GM19395 (cell line): ENCODE data around the gene PCGF3.
"Not testable (repeated sequence)": the region's sequence is repeated elsewhere in the genome, so short reads cannot be mapped to it uniquely, and the experiment has no call there.

ENCODE experiments used
- ATAC-seq: cut with Tn5 transposase; IDR thresholded peaks from one replicate; pipeline ENCODE4 v1.9.1; 2021; ENCODE audit warnings: mild to moderate bottlenecking, moderate library complexity; ENCODE audit not compliant: unreplicated experiment

The PCGF3 gene

DNA sequence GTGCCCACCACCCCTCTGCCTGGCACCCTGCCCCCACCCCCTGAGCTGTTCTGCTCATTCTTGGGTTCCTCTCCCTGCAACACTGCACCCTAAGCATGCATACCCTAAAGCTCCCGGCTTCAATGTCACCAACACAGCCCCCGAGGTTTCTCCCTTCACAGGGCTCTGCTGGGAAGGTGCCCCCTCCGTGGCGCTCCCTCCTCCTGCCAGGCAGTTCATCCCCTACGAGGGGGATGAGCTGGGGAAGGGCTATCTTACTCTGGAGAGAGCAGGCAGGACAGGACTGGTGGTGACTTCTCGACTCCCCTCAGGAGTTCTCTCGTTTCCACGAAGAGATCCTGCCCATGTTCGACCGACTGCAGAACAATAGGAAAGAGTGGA is 38.1 kb upstream of the PCGF3 start:
- ATAC-seq = no peak

DNA sequence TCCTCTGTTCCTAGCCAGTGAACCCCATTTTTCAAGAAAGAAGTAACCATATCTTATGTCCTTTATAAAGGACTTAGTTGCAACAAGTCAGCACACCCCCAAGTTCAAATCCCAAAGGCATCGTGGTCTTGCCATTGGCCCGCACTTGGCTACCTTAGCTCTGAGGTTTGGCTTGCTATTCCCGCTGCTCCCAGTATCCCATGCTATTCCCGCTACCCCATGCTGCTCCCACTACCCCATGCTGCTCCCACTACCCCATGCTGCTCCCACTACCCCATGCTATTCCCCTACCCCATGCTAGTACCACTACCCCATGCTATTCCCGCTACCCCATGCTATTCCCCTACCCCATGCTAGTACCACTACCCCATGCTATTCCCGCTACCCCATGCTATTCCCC is 37.4 kb upstream of the PCGF3 start:
- not testable (repeated sequence) for ATAC-seq

DNA sequence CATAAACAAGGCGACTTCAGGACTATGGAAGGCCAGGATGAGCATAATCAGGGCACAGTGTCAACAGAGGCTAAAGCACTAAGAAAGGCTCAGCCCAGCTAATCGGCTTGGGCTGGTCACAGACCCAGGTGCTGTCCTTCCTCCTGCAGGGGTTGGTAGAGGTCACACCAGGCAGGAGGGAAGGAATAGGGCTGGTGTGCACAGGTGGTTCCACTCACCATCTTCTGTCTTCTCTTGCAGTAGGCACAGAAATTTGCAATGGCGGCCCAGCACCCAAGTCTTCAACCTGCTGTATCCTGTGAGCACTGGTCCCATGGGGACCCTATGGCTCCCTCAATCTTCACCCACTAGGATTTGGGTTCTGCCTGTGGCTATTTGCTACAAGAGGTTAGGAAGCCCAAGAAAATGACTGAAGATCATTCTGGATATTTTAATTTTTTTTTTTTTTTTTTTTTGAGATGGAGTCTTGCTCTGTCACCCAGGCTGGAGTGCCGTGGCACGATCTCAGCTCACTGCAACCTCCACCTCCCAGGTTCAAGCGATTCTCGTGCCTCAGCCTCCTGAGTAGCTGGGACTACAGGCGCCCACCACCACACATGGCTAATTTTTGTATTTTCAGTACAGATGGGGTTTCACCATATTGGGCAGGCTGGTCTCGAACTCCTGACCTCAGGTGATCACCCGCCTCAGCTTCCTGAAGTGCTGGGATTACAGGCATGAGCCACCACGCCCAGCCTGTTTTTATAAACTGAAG is 35.6 kb upstream of the PCGF3 start:
- ATAC-seq = not testable (repeated sequence)

DNA sequence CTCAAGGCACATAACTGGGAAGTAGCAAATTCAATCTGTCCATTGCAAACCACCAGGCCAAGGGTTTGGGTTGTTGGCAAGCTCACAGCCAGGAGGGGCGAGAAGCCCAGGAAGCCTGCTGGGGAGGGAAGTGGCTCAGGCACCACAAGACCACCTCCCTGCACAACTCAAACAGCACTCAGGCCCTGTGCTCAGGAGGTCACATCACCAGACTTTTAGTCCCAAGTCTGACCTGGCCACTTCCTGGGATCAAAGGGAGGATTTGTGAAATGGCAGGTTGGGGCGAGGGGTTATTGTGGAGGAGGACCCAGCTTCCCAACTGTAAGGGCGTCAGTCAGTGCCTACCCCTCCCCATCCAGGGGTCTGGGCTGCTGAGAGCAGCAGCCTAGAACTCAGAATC is 33.9 kb upstream of the PCGF3 start:
- no peak for ATAC-seq

DNA sequence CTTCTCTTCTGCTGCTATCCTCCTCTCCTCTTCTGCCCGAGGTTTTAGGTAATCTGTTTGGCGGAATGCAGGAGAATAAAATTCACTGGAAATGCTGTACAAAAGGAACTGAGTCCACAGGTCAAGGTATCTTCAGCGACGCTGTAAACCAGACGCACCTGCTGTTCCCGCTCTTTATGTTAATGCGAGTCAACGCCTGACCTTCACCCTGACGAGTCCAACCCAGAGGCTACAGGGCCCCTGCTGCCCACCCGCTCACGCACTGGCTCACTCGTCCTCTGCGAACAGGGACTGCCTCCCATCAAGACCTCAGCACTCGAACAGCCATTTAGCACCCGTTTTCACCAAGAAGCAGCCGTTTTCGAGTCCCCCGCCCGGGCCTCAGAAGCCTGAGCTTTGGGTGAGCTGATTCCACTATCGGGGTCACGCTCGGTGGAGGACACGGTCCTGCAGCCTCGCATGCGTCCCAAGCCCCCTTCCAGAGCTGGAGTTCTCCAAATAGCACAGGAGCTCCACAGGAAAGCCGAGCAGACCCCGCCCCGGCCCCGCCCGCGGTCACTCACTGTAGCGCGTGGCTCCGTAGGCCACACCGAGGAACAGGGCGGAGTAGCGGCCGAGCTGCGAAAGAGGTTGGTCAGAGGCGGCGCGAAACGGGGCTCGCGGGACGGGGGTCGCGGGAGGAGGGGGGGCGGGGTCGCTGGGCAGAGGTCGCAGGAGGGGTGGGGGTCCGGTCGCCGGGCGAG is 32.1 kb upstream of the PCGF3 start:
- ATAC-seq = no peak

DNA sequence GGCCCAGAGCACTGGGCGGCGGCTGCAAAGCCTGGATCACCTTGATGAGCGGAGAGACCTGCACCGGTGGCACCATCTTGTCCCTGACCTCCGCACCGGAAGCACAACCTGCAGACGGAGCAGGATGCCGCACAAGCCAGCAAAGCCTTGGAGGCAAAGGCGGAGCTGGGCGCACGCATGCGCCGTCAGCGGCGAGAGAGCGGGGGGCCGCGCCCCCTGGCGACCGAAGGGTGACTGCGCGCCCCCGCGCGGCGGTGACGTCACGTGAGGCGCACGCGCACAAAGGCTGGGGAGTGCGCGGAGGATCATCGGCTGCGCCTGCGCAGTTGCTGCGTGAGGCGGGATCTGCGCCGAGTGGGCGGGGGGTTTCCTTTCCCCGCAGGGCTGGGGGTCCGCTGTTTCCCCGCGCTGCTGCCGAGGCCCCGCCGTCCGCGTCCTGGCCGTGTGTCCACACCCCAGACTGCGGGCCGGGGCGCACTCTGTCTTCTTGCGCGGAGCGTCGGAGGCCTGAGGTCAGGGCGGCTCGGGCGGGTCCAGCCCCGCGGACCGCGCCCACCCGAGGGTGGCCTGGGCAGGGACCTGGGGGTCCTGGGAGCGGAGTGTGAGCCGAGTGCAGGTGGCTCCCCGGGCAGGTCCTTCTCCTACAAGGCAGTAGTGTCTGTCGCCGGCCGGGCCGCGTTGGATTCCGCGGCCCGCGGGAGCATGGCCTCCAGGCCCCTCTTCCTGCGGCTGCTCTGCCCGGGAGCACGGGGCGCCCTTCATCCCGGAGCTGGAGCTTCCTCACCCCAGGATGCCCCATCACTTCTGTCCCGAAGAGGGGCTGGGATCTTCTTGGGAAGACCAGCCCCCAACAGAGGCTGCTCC is 31.2 kb upstream of the PCGF3 start, which contains the start of the genes ATP5ME and MYL5:
ATP5ME (minus strand) TSS at position 105 of the 864 bp plus-strand sequence; CDS start at position 76, 29 bp downstream.
MYL5 (plus strand) TSS at position 371 of the 864 bp plus-strand sequence. CDS start 3,485 bp downstream, outside the sequence.
- ATAC-seq = peak; percentile 76

DNA sequence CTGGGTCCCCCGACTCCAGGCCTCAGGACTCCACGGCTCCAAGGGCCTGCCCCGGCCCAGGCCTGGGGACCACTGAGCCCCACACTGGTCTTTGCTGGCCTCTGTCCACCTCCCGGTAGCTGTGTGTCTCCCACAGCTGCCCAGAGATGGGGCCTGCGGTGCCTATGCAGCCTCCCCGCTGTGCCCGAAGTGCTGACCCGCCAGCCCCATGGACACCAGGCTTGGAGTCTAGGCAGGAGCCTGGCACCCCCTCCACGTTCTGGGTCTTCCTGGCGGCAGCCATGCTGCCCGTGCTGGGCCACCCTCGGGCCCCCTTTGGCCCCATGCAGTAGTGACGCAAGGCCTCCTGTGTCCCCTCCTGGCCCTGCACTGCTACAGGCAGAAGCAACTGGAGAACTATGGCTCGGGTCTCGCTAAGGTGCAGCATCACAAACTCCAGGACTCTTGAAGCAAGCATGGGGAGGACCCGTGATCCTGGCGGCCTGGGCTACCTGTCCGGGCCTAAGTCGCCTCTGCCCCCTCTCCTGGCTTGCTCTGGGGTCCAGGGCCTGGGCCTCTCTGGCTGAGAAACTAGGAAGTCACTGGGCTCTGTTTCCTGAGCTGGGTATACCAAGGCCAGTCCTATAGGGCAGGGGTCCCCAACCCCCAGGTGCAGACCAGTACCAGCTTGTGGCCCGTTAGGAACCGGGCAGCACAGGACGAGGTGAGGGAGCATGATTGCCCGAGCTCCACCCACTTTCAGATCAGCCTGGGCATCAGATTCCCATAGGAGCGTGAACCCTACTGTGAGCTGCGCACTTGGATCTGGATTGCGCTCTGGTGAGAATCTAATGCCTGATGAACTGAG is 30.4 kb upstream of the PCGF3 start:
- peak; percentile 6 for ATAC-seq

DNA sequence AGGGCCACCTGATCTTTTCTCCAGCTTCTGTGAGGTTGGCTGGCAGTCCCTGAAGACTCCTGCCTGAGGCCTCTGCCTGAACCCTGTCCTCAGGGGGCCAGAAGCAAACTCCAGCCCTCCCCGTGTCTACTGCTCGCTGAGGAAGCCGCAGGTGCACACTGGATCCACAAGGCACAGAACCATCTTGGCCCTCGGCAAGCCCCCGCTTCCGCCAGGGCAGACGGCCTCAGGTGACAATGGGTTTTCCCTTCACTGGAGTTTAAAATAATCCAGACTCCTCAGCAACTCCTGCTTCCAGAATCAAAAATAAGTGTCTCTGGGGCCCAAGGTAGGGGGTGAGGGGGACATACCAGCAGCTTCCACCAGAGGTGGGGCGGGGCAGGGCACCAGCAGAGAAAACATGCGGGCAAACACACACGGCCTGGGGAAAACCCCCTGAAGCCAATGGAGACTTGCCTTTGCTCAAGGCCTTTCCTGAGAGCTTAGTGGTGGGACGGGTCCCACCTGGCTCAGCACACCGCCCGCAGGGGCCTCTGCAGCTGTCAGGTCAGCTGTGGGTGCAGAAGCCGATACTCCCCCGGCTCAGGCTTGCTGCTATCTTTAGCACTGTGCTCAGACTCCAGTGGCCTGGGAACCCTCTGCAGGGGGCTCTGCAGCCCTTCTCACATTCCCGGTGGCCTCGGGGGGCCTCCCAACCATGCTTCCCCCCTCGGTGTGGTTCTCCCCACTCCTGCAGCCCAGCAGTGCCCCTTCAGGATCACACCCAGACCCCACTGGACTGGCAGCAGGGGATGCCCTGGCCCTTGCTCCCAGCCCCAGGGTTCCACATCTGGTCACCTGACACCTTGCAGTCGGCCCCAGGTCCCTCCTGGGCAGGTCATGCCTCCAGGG is 29.4 kb upstream of the PCGF3 start:
- ATAC-seq = peak; percentile 44

DNA sequence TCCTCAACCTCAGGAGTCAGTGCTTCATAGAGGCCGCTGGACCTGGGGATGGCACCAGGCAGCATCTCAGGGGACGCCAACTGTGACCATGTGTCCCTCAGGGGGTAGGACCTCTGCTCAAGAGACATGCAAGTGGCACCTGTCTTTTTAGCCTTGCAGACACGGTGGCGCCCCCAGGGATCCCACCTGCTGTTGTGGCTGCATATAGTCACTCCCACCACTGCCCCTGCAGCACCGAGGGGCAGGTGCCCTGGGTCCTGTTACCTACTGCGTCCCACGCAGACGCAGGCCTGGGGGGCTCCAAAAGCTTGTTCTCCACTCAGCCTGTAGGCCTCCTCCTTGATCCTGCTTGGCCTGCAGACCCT is 28.8 kb upstream of the PCGF3 start:
- no peak for ATAC-seq

DNA sequence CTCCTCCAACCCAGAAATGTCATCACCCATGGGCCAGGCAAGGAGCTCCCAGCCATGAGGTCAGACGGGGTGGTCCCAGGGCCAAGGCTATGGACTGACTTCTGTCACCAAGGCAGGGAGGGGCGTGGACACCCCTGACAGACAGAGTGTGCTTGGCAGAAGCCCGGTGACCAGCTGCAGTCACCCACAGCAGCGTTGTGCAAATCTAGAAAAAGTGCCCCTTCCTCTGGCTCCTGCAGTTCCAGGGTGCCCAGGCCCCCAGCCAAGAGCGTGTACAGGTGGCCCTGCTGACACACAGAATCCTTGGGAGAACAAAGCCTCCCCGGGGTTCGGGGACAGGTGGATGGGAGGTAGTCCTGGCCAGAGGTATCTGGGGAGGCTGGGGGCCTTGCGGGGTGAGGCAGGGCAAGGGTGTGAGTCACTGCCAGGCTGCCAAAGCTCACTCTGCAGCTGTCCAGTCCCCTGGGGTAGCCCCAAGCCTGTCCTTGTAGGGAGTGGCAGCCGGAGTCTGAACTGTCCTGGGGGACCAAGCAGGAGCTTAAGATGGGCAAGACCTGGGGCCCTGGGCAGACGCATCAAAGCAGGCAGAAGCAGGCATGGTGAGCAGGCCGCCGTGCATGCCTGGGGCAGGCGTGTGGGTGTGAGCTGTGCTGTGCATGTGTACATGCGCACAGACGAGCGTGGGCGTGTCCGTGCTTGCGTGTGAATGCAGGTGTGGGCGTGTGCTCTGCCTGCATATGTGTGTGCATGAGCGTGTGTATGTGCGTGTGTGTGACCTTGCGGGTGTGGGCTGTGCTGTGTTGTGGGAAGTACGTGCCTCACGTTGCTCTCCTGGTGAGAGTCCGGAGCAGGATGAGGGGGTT is 28.0 kb upstream of the PCGF3 start:
- no peak for ATAC-seq

DNA sequence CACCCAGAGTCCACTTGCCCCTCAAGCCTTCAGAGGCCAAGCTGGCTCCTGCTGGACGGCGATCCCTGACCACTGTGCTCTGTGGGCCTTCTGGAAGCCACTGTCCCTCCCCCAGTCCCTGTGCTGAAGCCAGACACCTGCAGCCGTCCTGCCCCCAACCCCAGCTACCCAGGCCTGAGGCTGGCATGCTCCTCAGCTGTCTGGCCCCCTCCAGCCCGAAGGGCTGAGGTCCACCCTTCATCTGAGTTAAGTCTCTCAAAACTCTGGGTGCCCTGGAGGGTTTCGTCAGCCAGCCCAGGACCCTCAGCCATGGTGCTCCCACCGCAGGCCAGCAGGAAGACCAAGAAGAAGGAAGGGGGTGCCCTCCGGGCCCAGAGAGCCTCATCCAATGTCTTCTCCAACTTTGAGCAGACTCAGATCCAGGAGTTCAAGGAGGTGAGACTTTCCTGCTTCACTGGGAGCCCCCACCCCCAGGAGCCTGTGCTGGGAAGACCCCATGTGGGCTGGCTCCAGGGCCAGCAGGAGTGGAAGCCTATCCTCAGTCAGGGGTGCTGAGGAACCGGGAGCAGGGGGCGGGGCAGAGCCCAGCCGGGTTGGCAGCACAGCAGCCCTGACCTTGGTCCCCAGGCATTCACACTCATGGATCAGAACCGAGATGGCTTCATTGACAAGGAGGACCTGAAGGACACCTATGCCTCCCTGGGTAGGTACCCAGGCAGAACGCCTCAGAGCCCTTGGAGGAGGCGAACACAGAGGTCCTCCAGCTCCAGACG is 27.1 kb upstream of the PCGF3 start:
- no peak for ATAC-seq

DNA sequence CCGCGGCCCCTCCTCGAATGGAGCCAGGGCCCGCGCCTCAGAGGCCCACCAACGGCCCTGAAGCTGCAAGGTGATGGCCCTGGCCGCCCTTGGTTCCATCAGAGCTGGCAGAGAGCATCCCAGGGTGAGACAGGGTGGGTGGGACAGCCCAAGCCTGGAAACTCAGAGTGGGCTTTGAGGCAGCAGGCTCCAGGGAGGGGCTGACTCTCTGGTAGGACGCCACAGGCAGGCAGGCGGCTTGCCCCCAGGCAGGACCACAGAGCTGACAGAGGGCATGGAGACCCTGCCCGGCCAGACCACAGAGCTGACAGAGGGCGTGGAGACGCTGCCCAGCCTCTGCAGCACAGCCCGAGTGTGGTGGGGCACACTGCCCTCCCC is 26.5 kb upstream of the PCGF3 start:
- no peak for ATAC-seq

DNA sequence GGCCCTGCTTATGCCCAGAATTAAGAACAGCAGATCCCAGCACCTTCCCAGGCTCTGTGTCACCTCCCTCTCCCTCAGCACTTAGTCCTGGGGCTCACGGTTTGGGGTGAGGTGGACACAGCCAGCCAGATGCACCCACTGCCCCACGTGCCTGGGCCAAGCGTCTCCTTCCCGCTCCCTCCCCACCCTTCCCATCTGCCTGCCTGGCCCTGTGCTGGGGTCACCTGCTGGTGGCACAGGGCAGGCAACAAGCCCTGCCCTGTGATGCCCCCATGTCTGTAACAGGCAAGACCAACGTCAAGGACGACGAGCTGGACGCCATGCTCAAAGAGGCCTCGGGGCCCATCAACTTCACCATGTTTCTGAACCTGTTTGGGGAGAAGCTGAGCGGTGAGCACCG is 26.0 kb upstream of the PCGF3 start:
- ATAC-seq = no peak

DNA sequence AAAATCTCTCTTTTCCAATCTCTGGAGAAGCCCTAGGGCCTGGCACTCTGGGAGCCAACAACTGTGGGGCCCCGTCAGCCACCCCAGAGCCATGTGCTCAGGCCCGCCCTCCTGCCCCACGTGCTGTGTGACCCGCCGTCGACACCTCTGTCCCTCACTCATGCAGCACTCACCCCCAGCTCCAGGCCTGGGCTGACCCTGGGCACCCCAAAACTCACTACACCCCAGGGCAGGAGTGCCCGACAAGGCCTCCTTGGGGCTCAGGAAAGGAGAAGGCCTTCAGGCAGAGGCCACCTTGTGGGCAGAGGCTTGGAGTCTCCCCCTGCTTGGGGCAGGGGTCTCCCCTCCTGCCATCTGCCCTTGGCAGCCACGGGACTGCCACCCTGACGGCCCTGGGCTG is 25.5 kb upstream of the PCGF3 start:
- ATAC-seq = no peak

DNA sequence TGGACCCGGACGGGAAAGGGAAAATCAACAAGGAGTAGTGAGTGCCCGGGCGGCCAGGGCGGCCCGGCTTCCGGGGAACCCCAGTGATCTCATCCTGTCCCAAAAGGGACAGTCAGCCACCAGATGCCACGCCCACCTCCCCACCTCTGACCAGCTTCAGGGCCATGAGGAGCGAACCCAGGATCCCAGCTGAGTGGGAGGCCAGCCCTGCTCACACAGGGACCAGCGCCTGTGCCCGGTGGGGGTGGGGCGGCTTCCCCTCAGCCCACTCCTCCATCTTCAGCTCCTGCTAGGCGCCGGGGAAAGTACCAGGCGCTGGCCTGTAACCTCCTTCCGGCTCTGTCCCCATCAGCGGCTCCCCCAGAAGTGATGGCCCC is 25.1 kb upstream of the PCGF3 start:
- no peak for ATAC-seq

DNA sequence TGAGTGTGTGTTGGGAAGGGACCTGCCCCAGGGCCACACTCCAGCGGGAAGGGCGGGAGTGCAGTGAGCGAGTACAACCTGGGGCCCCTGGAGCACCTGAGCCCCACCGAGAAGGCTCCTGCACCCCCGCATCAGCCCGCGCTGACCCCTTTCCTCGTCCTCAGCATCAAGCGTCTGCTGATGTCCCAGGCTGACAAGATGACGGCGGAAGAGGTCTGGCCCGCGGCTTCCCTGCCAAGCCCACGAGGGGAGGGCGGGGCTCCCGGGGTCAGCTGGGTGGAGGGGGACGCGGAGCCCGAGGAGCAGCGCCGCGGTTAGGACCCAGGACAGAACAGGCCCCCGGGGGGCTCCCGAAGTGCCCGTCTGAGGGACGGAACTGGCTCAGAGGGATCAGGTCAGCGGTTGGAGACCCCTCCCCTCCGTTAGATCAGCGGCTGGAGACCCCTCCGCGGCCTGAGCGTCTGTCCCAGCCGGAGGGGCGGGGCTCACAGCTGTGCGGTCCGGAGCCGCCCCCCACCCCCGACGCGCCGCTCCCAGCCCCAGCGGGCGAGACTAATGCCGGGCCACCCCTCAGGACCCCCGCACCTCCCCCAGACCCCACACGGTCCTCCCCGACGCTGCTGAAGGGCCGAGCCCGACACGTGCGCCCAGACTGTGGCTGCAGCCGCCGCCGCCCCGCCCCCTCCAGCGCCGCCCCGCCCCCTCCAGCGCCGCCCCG is 24.5 kb upstream of the PCGF3 start:
- ATAC-seq = no peak

DNA sequence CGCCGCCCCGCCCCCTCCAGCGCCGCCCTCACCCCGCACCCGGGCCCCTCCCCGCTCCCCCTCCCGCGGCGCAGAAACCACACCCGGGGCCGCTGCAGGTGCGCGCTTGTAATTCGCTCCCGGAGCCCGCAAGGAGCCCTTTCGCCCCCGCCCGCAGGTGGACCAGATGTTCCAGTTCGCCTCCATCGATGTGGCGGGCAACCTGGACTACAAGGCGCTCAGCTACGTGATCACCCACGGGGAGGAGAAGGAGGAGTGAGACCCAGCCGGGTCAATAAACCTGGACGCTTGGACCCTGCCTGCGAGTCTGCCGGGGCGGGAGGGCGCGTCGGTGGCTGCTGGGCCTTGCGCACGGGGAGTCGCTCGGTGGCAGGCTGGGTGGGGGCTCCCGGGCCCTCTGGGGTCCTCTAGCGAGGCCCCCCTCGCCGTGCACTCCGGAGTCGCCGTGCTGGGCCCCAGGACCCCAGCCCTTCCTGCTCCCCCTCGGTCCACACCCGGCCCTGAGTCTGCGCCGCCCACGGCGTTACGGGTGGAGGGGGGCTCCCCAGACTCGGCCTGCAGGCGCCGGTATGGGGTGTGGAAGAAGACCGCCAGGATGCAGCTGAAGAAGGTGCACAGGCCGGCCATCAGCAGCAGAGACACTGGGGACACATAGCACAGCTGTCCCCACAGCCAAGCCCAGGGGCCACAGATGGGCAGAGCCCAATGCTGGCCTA is 23.7 kb upstream of the PCGF3 start:
- ATAC-seq = no peak
